ENCODE measurements around the gene MMP13. TPM values are rescaled to one million over a fixed set of nuclear protein-coding genes. Genes with fewer than 3 reads are reported as not detected.

Gene MMP13
- polyA plus RNA-seq, 2 of the 4 experiments (the other 2 are of a cell fraction): not detected

GRCh38 chr11:102924851-102925380 lies 30.6 kb downstream of the MMP13 start:
- CTCF ChIA-PET: interaction anchor here (0.7 to 2.9 kb wide), 3 partner anchors 10 to 117 kb away, joined by 4 to 14 read pairs (median 9); no protein-coding TSS in a partner anchor
- WGBS (ENCODE audit: missing lambda C conversion rate): 62% methylated on average over 6 of the region's 6 CpGs
- H3K9me3 ChIP-seq: no peaks in the 10 kb centered on the region
- no peak overlapping the region for H3K4me2 ChIP-seq
- POLR2A ChIA-PET: no interaction called here
- H3K4me3 ChIP-seq: no peak overlapping the region
- TF ChIP-seq PBX3 (IDR thresholded peaks at IDR 0.05): no peak
- no peak for TF ChIP-seq ESRRA (IDR thresholded peaks at IDR 0.05; ENCODE audit: borderline replicate concordance, low read length)
- no peak for TF ChIP-seq RARB (CRISPR knock-in tag; IDR thresholded peaks at IDR 0.05)
- no peak for TF ChIP-seq NFE2L2 (conservative IDR thresholded peaks at IDR 0.05; ENCODE audit: low read length)
- TF ChIP-seq TFCP2L1 (CRISPR knock-in tag; IDR thresholded peaks at IDR 0.05): no peak
- TF ChIP-seq HOXB13 (CRISPR knock-in tag; IDR thresholded peaks at IDR 0.05; ENCODE audit: low read depth): no peak
- no peak for TF ChIP-seq CBX8 (IDR thresholded peaks at IDR 0.05)
- no peak for TF ChIP-seq HEYL (CRISPR knock-in tag; IDR thresholded peaks at IDR 0.05)
- no peak for TF ChIP-seq KDM5A (IDR thresholded peaks at IDR 0.05)
- no peak for TF ChIP-seq FOSB (CRISPR knock-in tag; IDR thresholded peaks at IDR 0.05)
- TF ChIP-seq RAD21 (conservative IDR thresholded peaks at IDR 0.05 in 1 of 2, IDR thresholded peaks at IDR 0.05 in 1 of 2): no peak
- no peak for TF ChIP-seq MYC (IDR thresholded peaks at IDR 0.05; ENCODE audit: borderline replicate concordance, low read length)
- TF ChIP-seq MAFK (IDR thresholded peaks at IDR 0.05; ENCODE audit: partially characterized antibody): no peak
- TF ChIP-seq HMGXB4 (CRISPR knock-in tag; IDR thresholded peaks at IDR 0.05; ENCODE audit: borderline replicate concordance): no peak
- TF ChIP-seq PHF8 (IDR thresholded peaks at IDR 0.05; ENCODE audit: borderline replicate concordance, low read depth): no peak
- TF ChIP-seq POLR2AphosphoS2 (conservative IDR thresholded peaks at IDR 0.05; ENCODE audit: low read length): no peak
- ATAC-seq: no peak
- no peak for DNase-seq (ENCODE audit: low read depth in 1 of 2, low spot score in 1 of 2)
- FAIRE-seq: no peak
- no peak overlapping the region for H3K27ac ChIP-seq
- H3K4me1 ChIP-seq: no peaks in the 10 kb centered on the region

GRCh38 chr11:102921587-102922220 lies 33.8 kb downstream of the MMP13 start:
- no peak for FAIRE-seq

More at GRCh38 chr11:102921587-102922220, 33.8 kb downstream of the MMP13 start:
- no peaks in the 10 kb centered on the region for H3K4me1 ChIP-seq
- CTCF ChIA-PET: interaction anchor here (1.1 to 2.0 kb wide), 4 partner anchors 10 to 20 kb away, joined by 3 to 8 read pairs (median 4); no protein-coding TSS in a partner anchor
- no peak for DNase-seq (ENCODE audit: low read depth in 1 of 2, low spot score in 1 of 2)
- TF ChIP-seq PHF8 (IDR thresholded peaks at IDR 0.05; ENCODE audit: borderline replicate concordance, low read depth): no peak
- TF ChIP-seq NPAS2 (CRISPR knock-in tag; IDR thresholded peaks at IDR 0.05; ENCODE audit: borderline replicate concordance): no peak
- TF ChIP-seq E2F6 (IDR thresholded peaks at IDR 0.05; ENCODE audit: borderline replicate concordance, low read depth): no peak
- no peak for TF ChIP-seq CTCF (IDR thresholded peaks at IDR 0.05)
- H3K27ac ChIP-seq: no peak overlapping the region
- POLR2A ChIA-PET: no interaction called here
- H3K4me3 ChIP-seq: no peak overlapping the region
- no peaks in the 10 kb centered on the region for H3K9me3 ChIP-seq
- ATAC-seq: no peak
- H3K4me2 ChIP-seq: no peak overlapping the region
- WGBS (ENCODE audit: missing lambda C conversion rate): 35% methylated on average over 3 of the region's 3 CpGs
